Adrenal gland (tissue), 12 donors: ENCODE results near the gene SLC30A2. TPM values are rescaled to one million over a fixed set of nuclear protein-coding genes. Genes with fewer than 3 reads are reported as not detected.

Source experiments
- DNase-seq, 7 donors: peaks; one replicate each; pipeline ENCODE4 v3.0.0-alpha.2; 2019 to 2020
- H3K27ac ChIP-seq, 5 donors: fragments of 200-600 bp; sonication (generic) in 4 of 5; 1 replicate in 3 of 5; 2 replicates in 2 of 5; pipeline versions ENCODE4 v1.5.1 to v1.8.0; 2016 to 2020; ENCODE audit warnings: mild to moderate bottlenecking in 1 of 5
- H3K27me3 ChIP-seq: fragments of 200-600 bp; 2 replicates; pipeline ENCODE4 v1.8.0; 2021
- H3K36me3 ChIP-seq, 2 donors: fragments of 200-600 bp; replicated peaks in 1 of 2; 1 replicate in 1 of 2; 2 replicates in 1 of 2; pipeline versions ENCODE4 v1.5.1 to v1.8.0; 2018 to 2022
- H3K4me1 ChIP-seq, 2 donors: fragments of 200-600 bp; replicated peaks in 1 of 2; 1 replicate in 1 of 2; 2 replicates in 1 of 2; pipeline versions ENCODE4 v1.5.1 to v1.8.0; 2018 to 2021
- H3K4me3 ChIP-seq, 4 donors: fragments of 200-600 bp; sonication (generic) in 3 of 4; one replicate each; pipeline ENCODE4 v1.5.1; 2016 to 2018
- H3K9me3 ChIP-seq, 3 donors: fragments of 200-600 bp; sonication (generic) in 1 of 3; replicated peaks in 1 of 3; 1 replicate in 2 of 3; 2 replicates in 1 of 3; pipeline versions ENCODE4 v1.5.1 to v1.8.0; 2016 to 2021
- POLR2A ChIP-seq, 2 donors: fragments of 450-650 bp; IDR thresholded peaks; one replicate each; pipeline ENCODE4 v1.6.1; 2017; ENCODE audit warnings: antibody characterized with exemption in 2 of 2, mild to moderate bottlenecking in 2 of 2, moderate library complexity in 1 of 2
- WGBS, 4 donors: extraction: QIAGEN DNeasy Blood & Tissue Kit in 2 of 4; methylation state at CpG; one replicate each; pipeline versions ENCODE4 v1.1.5 to v1.1.7; 2013 to 2017; 5-methylcytosine and 5-hydroxymethylcytosine counted together
- intact Hi-C, 2 donors: fragments of 100-400 bp; cut with DNase I; formaldehyde crosslinking; loops; one replicate each; pipeline versions ENCODE4 v1.14.1 to v1.15.0; 2022 to 2023
- polyA plus RNA-seq, 3 donors: library from polyadenylated mRNA; stranded (reverse); fragments of 200-250 nt in 2 of 3; fragments of 350-450 nt in 1 of 3; fragmentation: Illumina TruSeq in 1 of 3; extraction: RNeasy Lipid Tissue Mini Kit (QIAGEN cat#74804) in 1 of 3; gene quantifications; one replicate each; pipeline ENCODE4 v1.2.3, GENCODE V29; 2013 to 2014
- small RNA-seq, 2 donors: library from RNA; depleted of rRNA; stranded (forward); fragments of <200 nt; gene quantifications; one replicate each; pipeline ENCODE3, GENCODE V24; 2016
- total RNA-seq, 9 donors: library from RNA; depleted of rRNA in 4 of 9; stranded (reverse); fragments of >200 nt in 4 of 9; fragments of 120-200 nt in 1 of 9; fragmentation: NEBNext Ultra II Directional in 1 of 9; extraction: Animal tissue kit (Norgen Biotek cat#: 25700) in 1 of 9; gene quantifications; one replicate each; pipeline versions ENCODE4 v1.1.0 to v1.2.4, GENCODE V29; 2013 to 2023
- TF ChIP-seq, protein P1 (sequence below), 6 experiments: fragments of 450-650 bp in 4 of 6; fragments of 200-600 bp in 2 of 6; sonication (generic) in 1 of 6; IDR thresholded peaks; 1 replicate in 5 of 6; 2 replicates in 1 of 6; pipeline versions ENCODE4 v1.5.1 to v1.8.0; 2016 to 2021; ENCODE audit warnings: antibody characterized with exemption in 6 of 6, mild to moderate bottlenecking in 2 of 6, moderate library complexity in 1 of 6
- donor health status: healthy with polysubstance abuse.
- donor health status: Bipolar disorder and iron deficiency.
- donor health status: DM: yes; HTN: yes; CAD: no.
- donor health status: DM: no; HTN: no; CAD: no.
- donor health status: DM: no; HTN: no; CAD: no.
- donor health status: DM: yes; HTN: yes; CAD: no.

The SLC30A2 gene
- total and polyA plus RNA-seq, 12 donors, result 0.06 to 4.8 (median 0.47) TPM

GRCh38 chr1:25990251-25990650 is 55.7 kb downstream of the SLC30A2 start:
- 68 to 81% (median 73%) methylated on average over 6 of the region's 6 CpGs for WGBS, 4 donors
- Histone ChIP-seq H3K9me3 (no peaks in the 10 kb centered on the region), H3K27me3 (no peaks in the 10 kb centered on the region), H3K4me1 (peaks cover 0 to 7% of the 10 kb centered on the region in 2 donors), H3K27ac (no peak overlapping the region), H3K36me3 (peaks cover 0 to 15% of the 10 kb centered on the region in 2 donors), H3K4me3 (no peak overlapping the region)
- no peak for TF ChIP-seq POLR2A (IDR thresholded peaks at IDR 0.05)
- TF ChIP-seq, protein P1, sequence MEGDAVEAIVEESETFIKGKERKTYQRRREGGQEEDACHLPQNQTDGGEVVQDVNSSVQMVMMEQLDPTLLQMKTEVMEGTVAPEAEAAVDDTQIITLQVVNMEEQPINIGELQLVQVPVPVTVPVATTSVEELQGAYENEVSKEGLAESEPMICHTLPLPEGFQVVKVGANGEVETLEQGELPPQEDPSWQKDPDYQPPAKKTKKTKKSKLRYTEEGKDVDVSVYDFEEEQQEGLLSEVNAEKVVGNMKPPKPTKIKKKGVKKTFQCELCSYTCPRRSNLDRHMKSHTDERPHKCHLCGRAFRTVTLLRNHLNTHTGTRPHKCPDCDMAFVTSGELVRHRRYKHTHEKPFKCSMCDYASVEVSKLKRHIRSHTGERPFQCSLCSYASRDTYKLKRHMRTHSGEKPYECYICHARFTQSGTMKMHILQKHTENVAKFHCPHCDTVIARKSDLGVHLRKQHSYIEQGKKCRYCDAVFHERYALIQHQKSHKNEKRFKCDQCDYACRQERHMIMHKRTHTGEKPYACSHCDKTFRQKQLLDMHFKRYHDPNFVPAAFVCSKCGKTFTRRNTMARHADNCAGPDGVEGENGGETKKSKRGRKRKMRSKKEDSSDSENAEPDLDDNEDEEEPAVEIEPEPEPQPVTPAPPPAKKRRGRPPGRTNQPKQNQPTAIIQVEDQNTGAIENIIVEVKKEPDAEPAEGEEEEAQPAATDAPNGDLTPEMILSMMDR (IDR thresholded peaks at IDR 0.05), result no peak
- DNase-seq, result no peak
- intact Hi-C loops, result loop anchor here in 1 of 2 donors (10.0 kb wide), 1 partner anchor 165 kb away; no protein-coding TSS in a partner anchor

- Histone ChIP-seq H3K4me3 (no peak overlapping the region), H3K36me3 (peaks cover 0 to 15% of the 10 kb centered on the region in 2 donors), H3K27ac (no peak overlapping the region), H3K27me3 (no peaks in the 10 kb centered on the region), H3K9me3 (no peaks in the 10 kb centered on the region), H3K4me1 (peaks cover 0 to 7% of the 10 kb centered on the region in 2 donors)
- TF ChIP-seq, protein P1 (IDR thresholded peaks at IDR 0.05), result no peak
- no peak for TF ChIP-seq POLR2A (IDR thresholded peaks at IDR 0.05)
- no peak for DNase-seq
- intact Hi-C loops, result loop anchor here in 1 of 2 donors (10.0 kb wide), 1 partner anchor 165 kb away; no protein-coding TSS in a partner anchor
- WGBS, 4 donors, result 83 to 88% (median 87%) methylated on average over 11 of the region's 11 CpGs
Measured at GRCh38 chr1:25989440-25990234, 56.3 kb downstream of the SLC30A2 start.

DNA sequence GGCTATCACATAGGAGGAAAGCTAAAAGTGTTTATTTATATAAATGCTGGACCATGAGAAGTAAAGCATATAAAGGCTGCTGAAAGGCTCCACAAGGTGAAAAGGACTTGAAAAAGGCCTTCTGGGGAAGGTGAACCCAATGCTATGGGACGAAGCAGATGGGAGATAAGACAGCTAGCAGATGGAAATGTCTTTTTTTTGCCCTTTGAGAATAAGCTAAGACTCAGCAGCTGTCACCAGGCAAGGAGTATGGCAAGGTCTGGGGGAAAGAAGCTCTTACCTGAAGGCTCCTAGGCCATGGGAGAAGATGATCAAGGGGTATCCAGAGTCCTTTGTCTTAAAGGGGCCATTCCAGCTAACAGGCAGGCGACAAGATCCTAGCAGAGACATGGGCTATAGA is 58.0 kb downstream of the SLC30A2 start:
- TF ChIP-seq, protein P1 (IDR thresholded peaks at IDR 0.05), result no peak
- no peak for TF ChIP-seq POLR2A (IDR thresholded peaks at IDR 0.05)
- peaks cover 0 to 30% of the 10 kb centered on the region in 2 donors for H3K36me3 ChIP-seq
- no peak overlapping the region for H3K4me3 ChIP-seq
- no peaks in the 10 kb centered on the region for H3K27me3 ChIP-seq
- no peaks in the 10 kb centered on the region for H3K9me3 ChIP-seq
- peaks cover 0 to 7% of the 10 kb centered on the region in 2 donors for H3K4me1 ChIP-seq
- no peak for DNase-seq
- WGBS, 4 donors, result 91 to 97% (median 95%) methylated on average over 2 of the region's 2 CpGs
- no peak overlapping the region for H3K27ac ChIP-seq
- intact Hi-C loops, result no loop called here

Small RNAs within 50 kb of the gene (small RNA-seq; reads per million reads assigned to genes)
- gene RF00283, result 0 reads per million in 2 donors
- gene RF00492, result 0 reads per million in 2 donors

Other genes with a start within 250 kb of the SLC30A2 start
- 100 to 1,000 TPM in 1 of 9 donors, 10 to 100 TPM in 7, 1 to 10 TPM in 1; 8.7 to 105 (median 73.9) TPM for gene SELENON, start 245.9 kb downstream of the SLC30A2 start, total RNA-seq
- 10 to 100 TPM; 35.6 to 75.9 (median 37.7) TPM for gene SELENON, start 245.9 kb downstream of the SLC30A2 start, polyA plus RNA-seq
- 100 to 1,000 TPM; 116 to 285 (median 187) TPM for gene MTFR1L, start 226.2 kb downstream of the SLC30A2 start, total RNA-seq
- 100 to 1,000 TPM; 157 to 298 (median 284) TPM for gene MTFR1L, start 226.2 kb downstream of the SLC30A2 start, polyA plus RNA-seq
- 1 to 10 TPM in 3 of 9 donors, under 1 TPM in 6; 0.24 to 3.4 (median 0.83) TPM for gene AUNIP, start 186.7 kb downstream of the SLC30A2 start, total RNA-seq
- gene AUNIP, start 186.7 kb downstream of the SLC30A2 start, polyA plus RNA-seq, result 1 to 10 TPM in 1 of 3 donors, under 1 TPM in 2; 0.56 to 1.2 (median 0.74) TPM
- gene PAQR7, start 170.4 kb downstream of the SLC30A2 start, total RNA-seq, result 10 to 100 TPM; 30.2 to 71.8 (median 35.6) TPM
- 10 to 100 TPM; 19.9 to 26.1 (median 20.6) TPM for gene PAQR7, start 170.4 kb downstream of the SLC30A2 start, polyA plus RNA-seq
- 100 to 1,000 TPM in 1 of 9 donors, 10 to 100 TPM in 7, 1 to 10 TPM in 1; 7.9 to 242 (median 22.4) TPM for gene STMN1, start 139.7 kb downstream of the SLC30A2 start, total RNA-seq
- 10 to 100 TPM; 32.6 to 88.7 (median 37.6) TPM for gene STMN1, start 139.7 kb downstream of the SLC30A2 start, polyA plus RNA-seq
- gene PAFAH2, start 48.1 kb downstream of the SLC30A2 start, total RNA-seq, result 10 to 100 TPM in 8 of 9 donors, 1 to 10 TPM in 1; 6.6 to 32.8 (median 14.9) TPM
- 10 to 100 TPM in 1 of 3 donors, 1 to 10 TPM in 2; 8.3 to 12.3 (median 8.4) TPM for gene PAFAH2, start 48.1 kb downstream of the SLC30A2 start, polyA plus RNA-seq
- 1 to 10 TPM in 7 of 9 donors, under 1 TPM in 2; 0.50 to 6.5 (median 2.1) TPM for gene EXTL1, start 24.3 kb downstream of the SLC30A2 start, total RNA-seq
- 1 to 10 TPM in 2 of 3 donors, under 1 TPM in 1; 0.31 to 4.2 (median 1.1) TPM for gene EXTL1, start 24.3 kb downstream of the SLC30A2 start, polyA plus RNA-seq
- gene TRIM63, start 21.5 kb upstream of the SLC30A2 start, total RNA-seq, result 1 to 10 TPM in 1 of 9 donors, under 1 TPM in 2, not detected in 6; 0.06 to 4.6 (median 0.18) TPM
- under 1 TPM in 2 of 3 donors, not detected in 1; 0.16 to 0.24 TPM for gene TRIM63, start 21.5 kb upstream of the SLC30A2 start, polyA plus RNA-seq
- 1 to 10 TPM; 2.3 to 9.8 (median 8.2) TPM for gene PDIK1L, start 65.7 kb upstream of the SLC30A2 start, total RNA-seq
- 1 to 10 TPM; 1.6 to 6.6 (median 1.7) TPM for gene PDIK1L, start 65.7 kb upstream of the SLC30A2 start, polyA plus RNA-seq
- gene FAM110D, start 113.0 kb upstream of the SLC30A2 start, total RNA-seq, result 1 to 10 TPM in 8 of 9 donors, under 1 TPM in 1; 0.61 to 3.9 (median 2.2) TPM
- gene FAM110D, start 113.0 kb upstream of the SLC30A2 start, polyA plus RNA-seq, result 1 to 10 TPM in 2 of 3 donors, under 1 TPM in 1; 0.46 to 6.2 (median 1.4) TPM
- gene C1orf232, start 122.8 kb upstream of the SLC30A2 start, total RNA-seq, result not detected
- gene C1orf232, start 122.8 kb upstream of the SLC30A2 start, polyA plus RNA-seq, result not detected
- 10 to 100 TPM; 17.8 to 44.7 (median 30.6) TPM for gene ZNF593, start 123.8 kb upstream of the SLC30A2 start, total RNA-seq
- gene ZNF593, start 123.8 kb upstream of the SLC30A2 start, polyA plus RNA-seq, result 100 to 1,000 TPM in 1 of 3 donors, 10 to 100 TPM in 1, 1 to 10 TPM in 1; 9.8 to 113 (median 51.0) TPM
- gene ZNF593OS, start 125.7 kb upstream of the SLC30A2 start, total RNA-seq, result under 1 TPM in 1 of 9 donors, not detected in 8; 0.18 TPM
- gene ZNF593OS, start 125.7 kb upstream of the SLC30A2 start, polyA plus RNA-seq, result under 1 TPM in 1 of 3 donors, not detected in 2; 0.88 TPM
- 1 to 10 TPM in 1 of 9 donors, under 1 TPM in 4, not detected in 4; 0.17 to 2.1 (median 0.29) TPM for gene CNKSR1, start 131.4 kb upstream of the SLC30A2 start, total RNA-seq
- 1 to 10 TPM in 1 of 3 donors, under 1 TPM in 2; 0.31 to 1.5 (median 0.64) TPM for gene CNKSR1, start 131.4 kb upstream of the SLC30A2 start, polyA plus RNA-seq
- not detected for gene CATSPER4, start 144.5 kb upstream of the SLC30A2 start, total RNA-seq
- gene CATSPER4, start 144.5 kb upstream of the SLC30A2 start, polyA plus RNA-seq, result not detected
- gene CEP85, start 188.1 kb upstream of the SLC30A2 start, total RNA-seq, result 10 to 100 TPM in 1 of 9 donors, 1 to 10 TPM in 8; 2.6 to 16.4 (median 5.8) TPM
- gene CEP85, start 188.1 kb upstream of the SLC30A2 start, polyA plus RNA-seq, result 1 to 10 TPM; 2.5 to 6.1 (median 3.1) TPM
- 100 to 1,000 TPM in 3 of 9 donors, 10 to 100 TPM in 6; 21.0 to 123 (median 72.5) TPM for gene SH3BGRL3, start 234.0 kb upstream of the SLC30A2 start, total RNA-seq
- 100 to 1,000 TPM; 178 to 350 (median 321) TPM for gene SH3BGRL3, start 234.0 kb upstream of the SLC30A2 start, polyA plus RNA-seq